ENCODE measurements around the gene DLEU7.

The DLEU7 gene

DNA sequence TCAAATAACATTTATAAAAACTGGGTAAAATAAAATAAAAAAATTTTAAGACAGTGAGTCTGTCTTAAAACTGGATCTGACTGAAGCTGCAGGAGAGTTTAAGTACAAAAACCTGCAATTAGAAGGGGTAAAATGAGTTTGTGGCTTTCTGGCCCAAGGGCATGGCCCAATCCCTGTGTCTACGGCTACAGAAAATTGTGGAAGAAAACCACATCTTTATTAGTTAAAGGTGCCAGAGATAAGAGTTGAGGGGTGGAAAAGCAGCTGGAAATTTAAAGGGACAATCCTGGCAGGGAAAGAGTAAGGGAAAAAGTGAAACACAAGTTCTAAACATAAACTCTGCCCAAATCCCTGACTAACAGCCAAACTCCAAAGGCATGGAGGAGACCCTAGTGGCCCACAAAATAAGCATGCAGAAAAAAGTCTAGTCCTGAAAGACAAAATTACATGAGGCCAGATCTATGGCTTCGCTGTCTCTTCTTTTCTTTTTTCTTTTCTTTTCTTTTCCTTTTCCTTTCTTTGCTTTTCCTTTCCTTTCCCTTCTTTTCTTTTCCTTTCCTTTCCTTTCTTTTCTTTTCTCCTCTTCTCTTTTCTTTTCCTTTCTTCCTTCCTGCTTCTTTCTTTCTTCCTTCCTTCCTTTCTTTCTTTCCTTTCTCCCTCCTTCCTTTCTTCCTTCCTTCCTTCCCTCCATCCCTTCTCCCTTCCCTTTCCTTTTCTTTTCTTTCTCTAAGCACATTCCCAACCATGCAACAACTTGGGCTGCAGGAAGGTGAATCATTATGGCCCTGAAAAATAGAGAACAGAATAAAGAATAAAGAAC is 23.5 kb upstream of the DLEU7 start:
- in situ Hi-C loops (cut with MboI; ENCODE audit: low sequenced_read_pairs, unreplicated experiment): no loop called here
- no peak for TF ChIP-seq CTCF (IDR thresholded peaks at IDR 0.05; ENCODE audit: borderline replicate concordance, control extremely low read depth, extremely low read depth, insufficient read depth, missing control alignments)
- no peak for DNase-seq (ENCODE audit: low spot score)

- in situ Hi-C loops (cut with MboI; ENCODE audit: low sequenced_read_pairs, unreplicated experiment): no loop called here
- no peak for DNase-seq (ENCODE audit: low spot score)
- TF ChIP-seq CTCF (IDR thresholded peaks at IDR 0.05; ENCODE audit: borderline replicate concordance, control extremely low read depth, extremely low read depth, insufficient read depth, missing control alignments): no peak
These were observed 21.0 kb upstream of the DLEU7 start for GRCh38 chr13:50864492-50864891.

GRCh38 chr13:50855681-50856080 is 12.2 kb upstream of the DLEU7 start:
- TF ChIP-seq CTCF (IDR thresholded peaks at IDR 0.05; ENCODE audit: borderline replicate concordance, control extremely low read depth, extremely low read depth, insufficient read depth, missing control alignments): no peak
- no peak for DNase-seq (ENCODE audit: low spot score)
- in situ Hi-C loops (cut with MboI; ENCODE audit: low sequenced_read_pairs, unreplicated experiment): no loop called here

DNA sequence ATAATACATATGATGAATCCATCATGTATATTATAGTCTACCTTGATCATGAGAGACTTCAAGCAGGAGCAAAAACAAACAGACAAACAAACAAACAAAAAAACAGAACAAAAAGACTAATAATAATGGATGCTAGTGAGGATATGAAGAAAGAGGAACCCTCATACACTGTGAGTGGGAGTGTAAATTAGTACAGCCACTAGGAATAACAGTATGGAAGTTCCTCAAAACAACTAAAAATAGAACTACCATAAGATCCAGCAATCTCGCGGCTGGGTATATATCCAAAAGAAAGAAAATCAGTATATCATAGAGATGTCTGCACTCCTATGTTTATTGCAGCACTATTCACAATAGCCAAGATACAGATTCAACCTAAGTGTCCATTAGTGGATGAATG is 7.0 kb upstream of the DLEU7 start:
- TF ChIP-seq CTCF (IDR thresholded peaks at IDR 0.05; ENCODE audit: borderline replicate concordance, control extremely low read depth, extremely low read depth, insufficient read depth, missing control alignments): no peak
- no peak for DNase-seq (ENCODE audit: low spot score)
- in situ Hi-C loops (cut with MboI; ENCODE audit: low sequenced_read_pairs, unreplicated experiment): no loop called here

- in situ Hi-C loops (cut with MboI; ENCODE audit: low sequenced_read_pairs, unreplicated experiment): no loop called here
- DNase-seq (ENCODE audit: low spot score): no peak
- no peak for TF ChIP-seq CTCF (IDR thresholded peaks at IDR 0.05; ENCODE audit: borderline replicate concordance, control extremely low read depth, extremely low read depth, insufficient read depth, missing control alignments)
These were observed 4.0 kb upstream of the DLEU7 start for GRCh38 chr13:50847501-50847900.

DNA sequence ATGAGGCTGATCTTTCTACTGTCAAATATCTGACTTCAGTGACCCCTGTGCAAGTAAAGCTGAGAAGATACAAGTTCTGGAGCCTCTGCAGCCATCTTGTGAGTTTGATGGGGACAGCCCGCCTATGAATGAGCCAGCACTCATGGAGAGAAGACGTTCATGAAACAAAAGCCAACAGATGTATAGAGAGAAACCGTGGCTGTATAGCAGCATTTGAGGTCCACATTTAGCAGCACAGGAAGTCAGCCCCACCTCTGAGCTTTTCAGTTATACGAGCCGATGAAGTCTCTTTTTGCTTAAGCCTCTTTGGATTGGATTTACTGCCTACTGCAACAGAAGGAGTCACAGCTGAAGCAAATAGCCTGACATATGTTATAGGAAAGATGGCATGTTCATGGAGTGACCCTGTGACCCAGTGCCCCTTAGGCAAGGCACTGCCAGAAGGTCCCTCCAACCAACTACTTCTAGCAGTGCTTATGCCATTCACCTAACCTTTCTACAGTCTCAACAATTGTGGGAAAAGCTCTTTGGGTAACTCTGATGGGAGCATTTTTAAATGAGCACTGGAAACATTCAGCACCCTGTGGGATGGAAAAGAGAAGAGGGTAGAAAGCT is 3.5 kb upstream of the DLEU7 start:
- DNase-seq (ENCODE audit: low spot score): no peak
- TF ChIP-seq CTCF (IDR thresholded peaks at IDR 0.05; ENCODE audit: borderline replicate concordance, control extremely low read depth, extremely low read depth, insufficient read depth, missing control alignments): no peak
- in situ Hi-C loops (cut with MboI; ENCODE audit: low sequenced_read_pairs, unreplicated experiment): no loop called here
